ENCODE results near the gene ZFP92.

GRCh38 chrX:153440556-153441135 lies 29.4 kb downstream of the ZFP92 start:
- TF ChIP-seq POLR2A (IDR thresholded peaks at IDR 0.05) (no peak), CTCF (IDR thresholded peaks at IDR 0.05) (no peak)

All from lower leg skin (tissue), 3 donors.